Activated CD4-positive, alpha-beta T cell treated with anti-CD3 and anti-CD28 coated beads, Interleukin-2, amount 10 ng/mL, durations not matched to agents 24 days and 14 days (primary cell): ENCODE measurements around the gene ONECUT3. TPM values are rescaled to one million over a fixed set of nuclear protein-coding genes. Genes with fewer than 3 reads are reported as not detected.

Source experiments
- DNase-seq: peaks from one replicate; pipeline ENCODE4 v3.0.0; 2022
- H3K27ac Mint-ChIP-seq: one replicate; pipeline ENCODE4 v1.8.0; 2022; ENCODE audit warnings: mild to moderate bottlenecking, mixed read lengths
- H3K27me3 Mint-ChIP-seq: one replicate; pipeline ENCODE4 v1.8.0; 2022; ENCODE audit warnings: mixed read lengths
- H3K36me3 Mint-ChIP-seq: one replicate; pipeline ENCODE4 v1.8.0; 2022; ENCODE audit warnings: low read depth, mild to moderate bottlenecking, mixed read lengths
- H3K4me1 Mint-ChIP-seq: one replicate; pipeline ENCODE4 v1.8.0; 2021; ENCODE audit warnings: mixed read lengths
- H3K4me3 Mint-ChIP-seq: one replicate; pipeline ENCODE4 v1.8.0; 2022; ENCODE audit warnings: mild to moderate bottlenecking, moderate library complexity, mixed read lengths
- H3K9me3 Mint-ChIP-seq: one replicate; pipeline ENCODE4 v1.8.0; 2021; ENCODE audit warnings: mixed read lengths
- intact Hi-C: fragments of 100-400 bp; cut with micrococcal nuclease; formaldehyde crosslinking; loops from one replicate; pipeline ENCODE4 v1.15.1; 2023
- total RNA-seq: library from RNA; stranded (reverse); gene quantifications from 2 replicates; pipeline ENCODE4 v1.2.3, GENCODE V29; 2022

The ONECUT3 gene
- total RNA-seq, 1 donor from 2014 or later = not detected

- H3K9me3 Mint-ChIP-seq = no peaks in the 10 kb centered on the region
- no peaks in the 10 kb centered on the region for H3K27me3 Mint-ChIP-seq
- no peak overlapping the region for H3K4me3 Mint-ChIP-seq
- intact Hi-C loops = no loop called here
- no peak for DNase-seq
- H3K4me1 Mint-ChIP-seq = peaks cover 6% of the 10 kb centered on the region
- peaks cover 23% of the 10 kb centered on the region for H3K36me3 Mint-ChIP-seq
- H3K27ac Mint-ChIP-seq = no peak overlapping the region
Observed at GRCh38 chr19:1817553-1818179, 64.4 kb downstream of the ONECUT3 start.

GRCh38 chr19:1818549-1819195, 65.4 kb downstream of the ONECUT3 start:
- Mint-ChIP-seq H3K36me3 (peaks cover 25% of the 10 kb centered on the region), H3K27ac (no peak overlapping the region), H3K27me3 (no peaks in the 10 kb centered on the region), H3K4me3 (no peak overlapping the region), H3K9me3 (no peaks in the 10 kb centered on the region), H3K4me1 (no peaks in the 10 kb centered on the region)
- DNase-seq = no peak
- intact Hi-C loops = no loop called here

- Mint-ChIP-seq H3K27ac (no peak overlapping the region), H3K36me3 (peaks cover 25% of the 10 kb centered on the region), H3K4me1 (no peaks in the 10 kb centered on the region)
Observed at GRCh38 chr19:1819341-1820255, 66.3 kb downstream of the ONECUT3 start.

GRCh38 chr19:1822210-1822609, 68.9 kb downstream of the ONECUT3 start:
- intact Hi-C loops = no loop called here
- Mint-ChIP-seq H3K36me3 (peaks cover 26% of the 10 kb centered on the region), H3K27ac (no peak overlapping the region), H3K27me3 (no peaks in the 10 kb centered on the region), H3K4me1 (peaks cover 4% of the 10 kb centered on the region), H3K4me3 (no peak overlapping the region), H3K9me3 (no peaks in the 10 kb centered on the region)
- DNase-seq = no peak

More at GRCh38 chr19:1819341-1820255, 66.3 kb downstream of the ONECUT3 start:
- H3K9me3 Mint-ChIP-seq = no peaks in the 10 kb centered on the region
- intact Hi-C loops = no loop called here
- DNase-seq = no peak
- no peaks in the 10 kb centered on the region for H3K27me3 Mint-ChIP-seq
- H3K4me3 Mint-ChIP-seq = no peak overlapping the region

- no peak overlapping the region for H3K27ac Mint-ChIP-seq
- no peaks in the 10 kb centered on the region for H3K9me3 Mint-ChIP-seq
- no peaks in the 10 kb centered on the region for H3K27me3 Mint-ChIP-seq
- H3K4me3 Mint-ChIP-seq = no peak overlapping the region
- peaks cover 4% of the 10 kb centered on the region for H3K4me1 Mint-ChIP-seq
- no peak for DNase-seq
- H3K36me3 Mint-ChIP-seq = peaks cover 26% of the 10 kb centered on the region
- intact Hi-C loops = no loop called here
Observed at GRCh38 chr19:1823020-1823419, 69.7 kb downstream of the ONECUT3 start.

GRCh38 chr19:1823539-1824251, 70.4 kb downstream of the ONECUT3 start:
- H3K4me1 Mint-ChIP-seq = peaks cover 4% of the 10 kb centered on the region
- no peak for DNase-seq
- H3K9me3 Mint-ChIP-seq = no peaks in the 10 kb centered on the region
- H3K4me3 Mint-ChIP-seq = no peak overlapping the region
- peaks cover 24% of the 10 kb centered on the region for H3K36me3 Mint-ChIP-seq
- intact Hi-C loops = no loop called here
- H3K27me3 Mint-ChIP-seq = no peaks in the 10 kb centered on the region
- no peak overlapping the region for H3K27ac Mint-ChIP-seq

- no peak overlapping the region for H3K4me3 Mint-ChIP-seq
- no peaks in the 10 kb centered on the region for H3K9me3 Mint-ChIP-seq
- intact Hi-C loops = no loop called here
- DNase-seq = no peak
- no peaks in the 10 kb centered on the region for H3K27me3 Mint-ChIP-seq
- no peak overlapping the region for H3K27ac Mint-ChIP-seq
- H3K4me1 Mint-ChIP-seq = peaks cover 4% of the 10 kb centered on the region
- peaks cover 24% of the 10 kb centered on the region for H3K36me3 Mint-ChIP-seq
Observed at GRCh38 chr19:1824252-1824622, 70.9 kb downstream of the ONECUT3 start.

- Mint-ChIP-seq H3K27ac (no peak overlapping the region), H3K4me1 (peaks cover 4% of the 10 kb centered on the region), H3K36me3 (peaks cover 18% of the 10 kb centered on the region), H3K4me3 (no peak overlapping the region), H3K9me3 (no peaks in the 10 kb centered on the region), H3K27me3 (no peaks in the 10 kb centered on the region)
- peak; percentile 93 for DNase-seq
- intact Hi-C loops = no loop called here
Observed at GRCh38 chr19:1825909-1826556, 72.7 kb downstream of the ONECUT3 start.

- Mint-ChIP-seq H3K36me3 (peaks cover 14% of the 10 kb centered on the region), H3K4me1 (peaks cover 4% of the 10 kb centered on the region), H3K27ac (no peak overlapping the region), H3K9me3 (no peaks in the 10 kb centered on the region), H3K27me3 (no peaks in the 10 kb centered on the region), H3K4me3 (no peak overlapping the region)
- intact Hi-C loops = no loop called here
- DNase-seq = no peak
Observed at GRCh38 chr19:1826557-1827521, 73.5 kb downstream of the ONECUT3 start.

GRCh38 chr19:1827566-1828278, 74.4 kb downstream of the ONECUT3 start:
- H3K4me3 Mint-ChIP-seq = no peak overlapping the region
- peaks cover 10% of the 10 kb centered on the region for H3K36me3 Mint-ChIP-seq
- H3K9me3 Mint-ChIP-seq = no peaks in the 10 kb centered on the region
- DNase-seq = no peak
- no peak overlapping the region for H3K27ac Mint-ChIP-seq
- H3K27me3 Mint-ChIP-seq = no peaks in the 10 kb centered on the region
- H3K4me1 Mint-ChIP-seq = peaks cover 4% of the 10 kb centered on the region
- intact Hi-C loops = no loop called here

GRCh38 chr19:1828279-1829238, 75.3 kb downstream of the ONECUT3 start:
- H3K4me1 Mint-ChIP-seq = peaks cover 4% of the 10 kb centered on the region
- H3K9me3 Mint-ChIP-seq = no peaks in the 10 kb centered on the region

More at GRCh38 chr19:1828279-1829238, 75.3 kb downstream of the ONECUT3 start:
- Mint-ChIP-seq H3K4me3 (no peak overlapping the region), H3K27ac (no peak overlapping the region), H3K36me3 (peaks cover 9% of the 10 kb centered on the region), H3K27me3 (no peaks in the 10 kb centered on the region)
- DNase-seq = no peak
- intact Hi-C loops = no loop called here
